Measurements from ENCODE around the gene GLDN. TPM values are rescaled to one million over a fixed set of nuclear protein-coding genes. Genes with fewer than 3 reads are reported as not detected.

GLDN gene
- total RNA-seq (2014; rRNA removed; shearing (Covaris generic)) (0.25 and 2.8 TPM in 2 replicates), polyA plus RNA-seq (2016; fragmentation: Nextera tagmentation; extraction: Ambion mirVana) (0.27 and 0.29 TPM in 2 replicates)

DNA sequence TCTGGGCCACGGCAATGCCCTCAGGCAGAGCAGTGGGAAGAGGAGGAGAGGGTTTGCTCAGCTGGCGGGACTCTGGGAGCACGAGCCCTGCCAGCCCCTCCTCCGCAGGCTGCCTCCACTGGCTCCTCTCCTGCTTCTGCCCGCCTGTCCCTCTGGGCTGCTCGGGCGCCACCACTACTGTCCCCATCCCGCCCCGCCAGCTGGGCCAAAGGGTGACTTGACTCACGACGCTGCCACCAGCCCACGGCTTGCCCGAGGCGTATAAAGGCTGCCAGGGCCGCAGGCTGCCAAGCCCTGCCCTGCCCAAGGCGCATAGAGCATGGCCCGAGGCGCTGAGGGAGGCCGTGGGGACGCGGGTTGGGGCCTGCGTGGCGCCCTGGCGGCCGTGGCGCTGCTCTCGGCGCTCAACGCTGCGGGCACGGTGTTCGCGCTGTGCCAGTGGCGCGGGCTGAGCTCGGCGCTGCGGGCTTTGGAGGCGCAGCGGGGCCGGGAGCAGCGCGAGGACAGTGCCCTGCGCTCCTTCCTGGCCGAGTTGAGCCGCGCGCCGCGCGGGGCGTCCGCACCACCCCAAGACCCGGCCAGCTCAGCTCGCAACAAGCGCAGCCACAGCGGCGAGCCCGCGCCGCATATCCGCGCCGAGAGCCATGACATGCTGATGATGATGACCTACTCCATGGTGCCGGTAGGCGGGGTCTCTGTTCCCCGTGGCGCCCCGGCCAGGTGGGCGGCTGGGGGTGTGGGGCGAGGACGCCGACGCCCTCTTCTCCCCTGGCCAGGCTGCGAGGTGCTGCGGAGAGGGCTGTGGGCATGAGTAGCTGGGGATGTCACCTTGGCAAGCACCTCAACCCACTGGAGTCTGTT lies at the start of gene GLDN:
Gene GLDN (plus strand): TSS at position 290 of the 861 bp plus-strand sequence. CDS start 30 bp downstream, at position 320.
- Histone ChIP-seq H4K20me1 (ENCODE audit: insufficient read depth) (no peaks in the 10 kb centered on the region), H3K27ac (no peak within 1 kb of the TSS), H2AFZ (peak within 1 kb of the TSS; percentile 79), H3K4me2 (ENCODE audit: unreplicated experiment) (peak within 1 kb of the TSS; percentile 76), H3K36me3 (ENCODE audit: low read depth) (no peaks in the 10 kb centered on the region), H3K4me1 (ENCODE audit: insufficient read depth) (0 out of 2 replicates have a peak, but pooled peaks cover 3% of the 10 kb centered on the region), H3K4me3 (peak within 1 kb of the TSS; percentile 67), H3K79me2 (ENCODE audit: insufficient read depth) (no peaks in the 10 kb centered on the region), H3F3A (ENCODE audit: insufficient read depth) (no peaks in the 10 kb centered on the region), H3K9me2 (ENCODE audit: insufficient read depth) (no peaks in the 10 kb centered on the region), H3K9ac (peak within 1 kb of the TSS; percentile 20; the same call in 1 of the 2 replicates), H3K27me3 (replicated peaks; ENCODE audit: insufficient read depth) (no peaks in the 10 kb centered on the region), H3K9me3 (ENCODE audit: low read depth) (no peaks in the 10 kb centered on the region)
- no peak for TF ChIP-seq EZH2phosphoT487 (IDR thresholded peaks at IDR 0.05; ENCODE audit: insufficient read depth, low read depth)
- no peak for TF ChIP-seq EZH2 (IDR thresholded peaks at IDR 0.05; ENCODE audit: insufficient read depth, poor library complexity, severe bottlenecking)
- 2 to 4% methylated on average over 69 to 75 of the region's 76 CpGs for WGBS, 2 experiments (ENCODE audit: low coverage in 1 of 2, low lambda C conversion rate in 2 of 2, missing lambda C conversion rate in 2 of 2)
- DNase-seq = peak; percentile 66
- in situ Hi-C loops (cut with MboI) = no loop called here

DNA sequence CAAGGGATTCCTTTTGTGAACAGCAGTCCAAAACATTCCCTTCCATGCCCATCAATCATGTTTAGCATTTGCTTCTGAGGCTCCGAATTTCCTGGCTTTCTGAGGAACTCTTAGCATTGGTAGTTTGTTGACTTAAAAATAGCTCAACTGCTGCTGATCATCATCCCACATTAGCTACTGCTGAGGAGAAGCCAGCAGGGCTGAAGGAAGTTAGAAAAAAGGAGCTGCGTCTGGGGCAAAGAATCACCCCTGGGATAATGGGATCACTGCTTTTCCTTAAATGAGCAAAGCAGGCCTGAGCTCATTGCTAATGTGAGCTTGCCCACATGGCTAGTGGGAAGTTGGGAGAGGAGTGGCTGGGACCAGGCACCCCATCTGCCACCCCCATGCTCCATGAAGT lies 42.8 kb upstream of the GLDN start:
- no peak for DNase-seq
- Histone ChIP-seq H2AFZ (no peak overlapping the region), H3K9me3 (ENCODE audit: low read depth) (no peaks in the 10 kb centered on the region), H3K9ac (no peak overlapping the region), H3K79me2 (ENCODE audit: insufficient read depth) (no peaks in the 10 kb centered on the region), H3K36me3 (ENCODE audit: low read depth) (no peaks in the 10 kb centered on the region), H3K27me3 (replicated peaks; ENCODE audit: insufficient read depth) (no peaks in the 10 kb centered on the region), H3F3A (ENCODE audit: insufficient read depth) (no peaks in the 10 kb centered on the region), H4K20me1 (ENCODE audit: insufficient read depth) (no peaks in the 10 kb centered on the region), H3K4me2 (ENCODE audit: unreplicated experiment) (no peak overlapping the region), H3K4me1 (ENCODE audit: insufficient read depth) (no peaks in the 10 kb centered on the region), H3K9me2 (ENCODE audit: insufficient read depth) (no peaks in the 10 kb centered on the region), H3K4me3 (no peak overlapping the region), H3K27ac (no peak overlapping the region)
- TF ChIP-seq EZH2phosphoT487 (IDR thresholded peaks at IDR 0.05; ENCODE audit: insufficient read depth, low read depth) (no peak), EZH2 (IDR thresholded peaks at IDR 0.05; ENCODE audit: insufficient read depth, poor library complexity, severe bottlenecking) (no peak)
- WGBS, 2 experiments (ENCODE audit: low coverage in 1 of 2, low lambda C conversion rate in 2 of 2, missing lambda C conversion rate in 2 of 2) = 30 to 48% methylated on average over 2 of the region's 2 CpGs
- in situ Hi-C loops (cut with MboI) = no loop called here

DNA sequence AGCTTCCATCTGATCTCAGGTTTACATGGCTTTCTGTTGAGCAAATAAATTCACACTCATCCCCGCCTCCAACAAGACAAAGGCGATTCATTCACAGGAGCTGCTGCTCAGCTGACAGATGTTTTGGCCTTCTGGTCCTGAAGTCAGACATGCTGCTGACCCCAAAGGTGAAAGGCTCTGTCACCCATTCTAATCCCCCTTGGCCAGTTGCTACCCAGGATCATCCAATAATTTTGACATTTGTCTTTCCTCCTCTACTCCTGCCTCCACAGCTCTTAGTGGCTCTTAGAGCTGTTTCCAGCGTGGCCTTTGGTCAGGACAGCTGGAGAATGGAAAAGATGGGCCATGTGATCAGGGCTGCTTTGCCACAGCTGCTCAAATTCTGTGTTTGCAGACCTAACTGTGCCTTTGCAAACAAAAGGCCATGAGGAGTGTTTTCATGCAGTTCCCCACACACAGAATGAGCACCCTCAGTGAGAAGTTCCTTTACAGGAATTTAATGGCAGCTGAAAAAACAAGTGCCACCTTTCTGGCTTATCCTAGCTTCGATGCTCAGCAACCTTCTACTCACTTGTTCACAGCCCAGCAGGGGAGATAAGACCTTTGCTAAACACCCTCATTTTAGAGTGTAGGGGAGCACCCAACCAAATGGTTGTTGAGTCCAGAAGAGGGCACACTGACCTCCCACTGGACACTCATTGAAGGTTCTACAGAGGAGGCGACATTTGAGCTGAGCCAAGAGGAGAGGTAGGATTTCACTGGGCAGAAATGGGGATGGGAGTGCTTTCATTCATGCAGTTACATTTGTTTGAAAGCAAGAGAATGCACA lies 42.1 kb upstream of the GLDN start:
- Histone ChIP-seq H3K79me2 (ENCODE audit: insufficient read depth) (no peaks in the 10 kb centered on the region), H3K27me3 (replicated peaks; ENCODE audit: insufficient read depth) (no peaks in the 10 kb centered on the region), H4K20me1 (ENCODE audit: insufficient read depth) (no peaks in the 10 kb centered on the region), H3K4me2 (ENCODE audit: unreplicated experiment) (no peak overlapping the region), H2AFZ (no peak overlapping the region), H3K9me3 (ENCODE audit: low read depth) (no peaks in the 10 kb centered on the region), H3K9ac (no peak overlapping the region), H3K27ac (no peak overlapping the region), H3K4me1 (ENCODE audit: insufficient read depth) (no peaks in the 10 kb centered on the region), H3K4me3 (no peak overlapping the region), H3K36me3 (ENCODE audit: low read depth) (no peaks in the 10 kb centered on the region), H3F3A (ENCODE audit: insufficient read depth) (no peaks in the 10 kb centered on the region), H3K9me2 (ENCODE audit: insufficient read depth) (no peaks in the 10 kb centered on the region)
- 84 to 88% methylated on average over 5 of the region's 5 CpGs for WGBS, 2 experiments (ENCODE audit: low coverage in 1 of 2, low lambda C conversion rate in 2 of 2, missing lambda C conversion rate in 2 of 2)
- DNase-seq = no peak
- TF ChIP-seq EZH2phosphoT487 (IDR thresholded peaks at IDR 0.05; ENCODE audit: insufficient read depth, low read depth) (no peak), EZH2 (IDR thresholded peaks at IDR 0.05; ENCODE audit: insufficient read depth, poor library complexity, severe bottlenecking) (no peak)
- in situ Hi-C loops (cut with MboI) = no loop called here

DNA sequence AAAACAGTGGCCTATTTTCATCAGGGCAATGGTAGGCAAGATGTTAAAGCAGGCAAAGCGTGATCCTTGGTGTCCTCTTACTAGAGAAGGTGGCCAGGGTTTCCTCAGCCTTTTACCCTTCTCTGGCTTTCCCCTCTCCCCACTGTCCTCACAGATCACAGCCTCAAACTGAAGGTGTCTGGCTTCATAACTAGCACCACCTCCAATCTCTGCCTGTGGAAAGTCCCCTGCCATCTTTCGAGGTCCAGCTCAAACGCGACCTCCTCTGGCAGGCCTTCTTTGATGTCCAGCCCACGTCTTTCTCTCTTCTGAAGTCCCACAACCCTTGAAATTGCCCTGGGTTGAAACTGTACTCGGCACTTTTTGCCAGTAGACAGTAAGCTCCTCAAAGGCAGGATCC lies 39.0 kb upstream of the GLDN start:
- no peak overlapping the region for H3K9ac ChIP-seq
- WGBS, 2 experiments (ENCODE audit: low coverage in 1 of 2, low lambda C conversion rate in 2 of 2, missing lambda C conversion rate in 2 of 2) = 85 to 88% methylated on average over 6 of the region's 6 CpGs
- no peaks in the 10 kb centered on the region for H3K36me3 ChIP-seq (ENCODE audit: low read depth)
- H4K20me1 ChIP-seq (ENCODE audit: insufficient read depth) = no peaks in the 10 kb centered on the region
- H3K4me2 ChIP-seq (ENCODE audit: unreplicated experiment) = no peak overlapping the region
- no peaks in the 10 kb centered on the region for H3K9me2 ChIP-seq (ENCODE audit: insufficient read depth)
- no peaks in the 10 kb centered on the region for H3K9me3 ChIP-seq (ENCODE audit: low read depth)
- H3K4me1 ChIP-seq (ENCODE audit: insufficient read depth) = no peaks in the 10 kb centered on the region
- TF ChIP-seq EZH2 (IDR thresholded peaks at IDR 0.05; ENCODE audit: insufficient read depth, poor library complexity, severe bottlenecking) (no peak), EZH2phosphoT487 (IDR thresholded peaks at IDR 0.05; ENCODE audit: insufficient read depth, low read depth) (no peak)
- DNase-seq = no peak
- H3F3A ChIP-seq (ENCODE audit: insufficient read depth) = no peaks in the 10 kb centered on the region
- no peak overlapping the region for H3K27ac ChIP-seq
- no peak overlapping the region for H2AFZ ChIP-seq
- no peak overlapping the region for H3K4me3 ChIP-seq
- H3K79me2 ChIP-seq (ENCODE audit: insufficient read depth) = no peaks in the 10 kb centered on the region
- in situ Hi-C loops (cut with MboI) = no loop called here
- no peaks in the 10 kb centered on the region for H3K27me3 ChIP-seq (replicated peaks; ENCODE audit: insufficient read depth)

Measured in GM23248 (cell line).